ENCODE measurements around the gene C1QTNF12. TPM values are rescaled to one million over a fixed set of nuclear protein-coding genes. Genes with fewer than 3 reads are reported as not detected.
A peak's percentile ranks its signal among the peaks of the same experiment; 100 is the strongest.

Gene C1QTNF12
- total RNA-seq, 2 experiments from 2014 or later: 1.8 to 2.2 TPM

GRCh38 chr1:1235016-1235744 is 11.3 kb downstream of the C1QTNF12 start:
- H3K27me3 Mint-ChIP-seq (ENCODE audit: low read depth): no peaks in the 10 kb centered on the region

GRCh38 chr1:1234180-1234808 is 12.2 kb downstream of the C1QTNF12 start:
- Mint-ChIP-seq H3K27me3 (ENCODE audit: low read depth) (no peaks in the 10 kb centered on the region), H3K9me3 (ENCODE audit: insufficient read depth) (no peaks in the 10 kb centered on the region), H3K27ac (peak overlapping the region; percentile 83), H3K36me3 (ENCODE audit: low read depth) (peaks cover 24% of the 10 kb centered on the region), H3K4me3 (peak overlapping the region; percentile 70), H3K4me1 (ENCODE audit: low read depth) (peaks cover 31% of the 10 kb centered on the region)
- CTCF ChIA-PET: no interaction called here
- POLR2A ChIA-PET: no interaction called here
- DNase-seq (no peak), ATAC-seq (no peak)

More at GRCh38 chr1:1235016-1235744, 11.3 kb downstream of the C1QTNF12 start:
- Mint-ChIP-seq H3K4me3 (no peak overlapping the region), H3K9me3 (ENCODE audit: insufficient read depth) (no peaks in the 10 kb centered on the region), H3K27ac (no peak overlapping the region), H3K36me3 (ENCODE audit: low read depth) (peaks cover 17% of the 10 kb centered on the region), H3K4me1 (ENCODE audit: low read depth) (peaks cover 22% of the 10 kb centered on the region)
- DNase-seq (no peak), ATAC-seq (no peak)
- ChIA-PET CTCF (no interaction called here), POLR2A (no interaction called here)

- CTCF ChIA-PET: no interaction called here
- H3K9me3 Mint-ChIP-seq (ENCODE audit: insufficient read depth): no peaks in the 10 kb centered on the region
- peaks cover 31% of the 10 kb centered on the region for H3K4me1 Mint-ChIP-seq (ENCODE audit: low read depth)
Observed at GRCh38 chr1:1233567-1233892, 13.0 kb downstream of the C1QTNF12 start.

GRCh38 chr1:1232796-1233566 is 13.5 kb downstream of the C1QTNF12 start:
- H3K4me3 Mint-ChIP-seq: peak overlapping the region; percentile 71
- H3K9me3 Mint-ChIP-seq (ENCODE audit: insufficient read depth): no peaks in the 10 kb centered on the region
- DNase-seq: no peak
- POLR2A ChIA-PET: no interaction called here
- no peaks in the 10 kb centered on the region for H3K27me3 Mint-ChIP-seq (ENCODE audit: low read depth)
- ATAC-seq: no peak
- CTCF ChIA-PET: no interaction called here
- peaks cover 31% of the 10 kb centered on the region for H3K36me3 Mint-ChIP-seq (ENCODE audit: low read depth)
- H3K27ac Mint-ChIP-seq: peak overlapping the region; percentile 83
- peaks cover 31% of the 10 kb centered on the region for H3K4me1 Mint-ChIP-seq (ENCODE audit: low read depth)

More at GRCh38 chr1:1233567-1233892, 13.0 kb downstream of the C1QTNF12 start:
- Mint-ChIP-seq H3K27ac (peak overlapping the region; percentile 83), H3K36me3 (ENCODE audit: low read depth) (peaks cover 28% of the 10 kb centered on the region), H3K4me3 (peak overlapping the region; percentile 70), H3K27me3 (ENCODE audit: low read depth) (no peaks in the 10 kb centered on the region)
- no peak for ATAC-seq
- DNase-seq: no peak
- POLR2A ChIA-PET: no interaction called here

- no peak for DNase-seq
- Mint-ChIP-seq H3K4me3 (peak within 1 kb of the TSS; percentile 95), H3K4me1 (ENCODE audit: low read depth) (peaks cover 31% of the 10 kb centered on the region), H3K27ac (peak within 1 kb of the TSS; percentile 94), H3K9me3 (ENCODE audit: insufficient read depth) (no peaks in the 10 kb centered on the region), H3K27me3 (ENCODE audit: low read depth) (no peaks in the 10 kb centered on the region), H3K36me3 (ENCODE audit: low read depth) (peaks cover 33% of the 10 kb centered on the region)
- ATAC-seq: no peak
- CTCF ChIA-PET: interaction anchor here (3.3 kb wide), 1 partner anchor 110 kb away, joined by 37 read pairs; no protein-coding TSS in a partner anchor
- POLR2A ChIA-PET: no interaction called here
Observed at GRCh38 chr1:1232208-1232795, 14.2 kb downstream of the C1QTNF12 start, which contains the start of gene B3GALT6. Gene B3GALT6 (plus strand): TSS chr1:1232237. CDS start chr1:1232279, 42 bp downstream.

- no peaks in the 10 kb centered on the region for H3K9me3 Mint-ChIP-seq (ENCODE audit: insufficient read depth)
- ChIA-PET POLR2A (interaction anchor here (0.7 to 1.4 kb wide), 8 partner anchors 16 to 219 kb away, joined by 3 to 10 read pairs (median 3); partner anchors contain the start of genes ISG15 and TTLL10), CTCF (interaction anchor here (0.7 to 3.3 kb wide), 9 partner anchors 19 to 172 kb away, joined by 3 to 37 read pairs (median 4); no protein-coding TSS in a partner anchor)
- peak within 1 kb of the TSS; percentile 95 for H3K4me3 Mint-ChIP-seq
- peaks cover 33% of the 10 kb centered on the region for H3K36me3 Mint-ChIP-seq (ENCODE audit: low read depth)
- no peaks in the 10 kb centered on the region for H3K27me3 Mint-ChIP-seq (ENCODE audit: low read depth)
- peak; percentile 97 for DNase-seq
- peaks cover 31% of the 10 kb centered on the region for H3K4me1 Mint-ChIP-seq (ENCODE audit: low read depth)
- peak; percentile 96 for ATAC-seq
- peak within 1 kb of the TSS; percentile 94 for H3K27ac Mint-ChIP-seq
Observed at GRCh38 chr1:1231400-1232207, 14.9 kb downstream of the C1QTNF12 start, which contains the start of gene SDF4. Gene SDF4 (minus strand): TSS chr1:1232001. CDS start chr1:1228772, 3,229 bp downstream.

- DNase-seq: no peak
- ATAC-seq: no peak
- Mint-ChIP-seq H3K9me3 (ENCODE audit: insufficient read depth) (no peaks in the 10 kb centered on the region), H3K36me3 (ENCODE audit: low read depth) (peaks cover 38% of the 10 kb centered on the region), H3K27ac (peak overlapping the region; percentile 94), H3K4me1 (ENCODE audit: low read depth) (peaks cover 31% of the 10 kb centered on the region), H3K27me3 (ENCODE audit: low read depth) (no peaks in the 10 kb centered on the region), H3K4me3 (peak overlapping the region; percentile 95)
- POLR2A ChIA-PET: interaction anchor here (0.7 to 1.4 kb wide), 9 partner anchors 15 to 218 kb away, joined by 3 to 10 read pairs (median 3); partner anchors contain the start of genes ISG15 and TTLL10
- CTCF ChIA-PET: interaction anchor here (0.7 to 3.3 kb wide), 9 partner anchors 20 to 171 kb away, joined by 3 to 37 read pairs (median 4); no protein-coding TSS in a partner anchor
Observed at GRCh38 chr1:1230656-1231399, 15.7 kb downstream of the C1QTNF12 start.

GRCh38 chr1:1229770-1230169 is 16.8 kb downstream of the C1QTNF12 start:
- H3K27ac Mint-ChIP-seq: peak overlapping the region; percentile 23
- CTCF ChIA-PET: interaction anchor here (3.3 kb wide), 1 partner anchor 107 kb away, joined by 37 read pairs; no protein-coding TSS in a partner anchor

GRCh38 chr1:1228596-1229321 is 17.8 kb downstream of the C1QTNF12 start:
- Mint-ChIP-seq H3K27me3 (ENCODE audit: low read depth) (no peaks in the 10 kb centered on the region), H3K4me1 (ENCODE audit: low read depth) (peaks cover 23% of the 10 kb centered on the region), H3K4me3 (no peak overlapping the region), H3K9me3 (ENCODE audit: insufficient read depth) (no peaks in the 10 kb centered on the region), H3K36me3 (ENCODE audit: low read depth) (peaks cover 41% of the 10 kb centered on the region), H3K27ac (no peak overlapping the region)
- POLR2A ChIA-PET: interaction anchor here (0.6 kb wide), 1 partner anchor 170 kb away, joined by 3 read pairs; no protein-coding TSS in a partner anchor
- DNase-seq (no peak), ATAC-seq (no peak)
- CTCF ChIA-PET: interaction anchor here (3.3 kb wide), 1 partner anchor 106 kb away, joined by 37 read pairs; no protein-coding TSS in a partner anchor

More at GRCh38 chr1:1229770-1230169, 16.8 kb downstream of the C1QTNF12 start:
- H3K4me3 Mint-ChIP-seq: peak overlapping the region; percentile 40
- POLR2A ChIA-PET: interaction anchor here (0.6 kb wide), 1 partner anchor 171 kb away, joined by 3 read pairs; no protein-coding TSS in a partner anchor
- peaks cover 31% of the 10 kb centered on the region for H3K4me1 Mint-ChIP-seq (ENCODE audit: low read depth)
- ATAC-seq (no peak), DNase-seq (no peak)
- no peaks in the 10 kb centered on the region for H3K27me3 Mint-ChIP-seq (ENCODE audit: low read depth)
- no peaks in the 10 kb centered on the region for H3K9me3 Mint-ChIP-seq (ENCODE audit: insufficient read depth)
- peaks cover 44% of the 10 kb centered on the region for H3K36me3 Mint-ChIP-seq (ENCODE audit: low read depth)

GRCh38 chr1:1228187-1228586 is 18.3 kb downstream of the C1QTNF12 start:
- Mint-ChIP-seq H3K36me3 (ENCODE audit: low read depth) (peaks cover 41% of the 10 kb centered on the region), H3K27ac (no peak overlapping the region), H3K4me3 (no peak overlapping the region), H3K4me1 (ENCODE audit: low read depth) (peaks cover 19% of the 10 kb centered on the region), H3K9me3 (ENCODE audit: insufficient read depth) (no peaks in the 10 kb centered on the region), H3K27me3 (ENCODE audit: low read depth) (no peaks in the 10 kb centered on the region)
- CTCF ChIA-PET: no interaction called here
- POLR2A ChIA-PET: no interaction called here
- no peak for ATAC-seq
- DNase-seq: no peak

Measured in activated CD8-positive, alpha-beta T cell treated with anti-CD3 and anti-CD28 coated beads, Interleukin-2, amount 10 ng/mL, durations not matched to agents 7 days and 5 days (primary cell).